Stimulated activated CD8-positive, alpha-beta memory T cell treated with anti-CD3 and anti-CD28 coated beads, Interleukin-7, amount 100 ng/mL, for 1 hour (primary cell): ENCODE measurements around the gene C3AR1.
A peak's percentile ranks its signal among the peaks of the same experiment; 100 is the strongest.
"Not testable (repeated sequence)": the region's sequence is repeated elsewhere in the genome, so short reads cannot be mapped to it uniquely, and the experiment has no call there.

Experiments used
- DNase-seq, 2 donors: peaks; one replicate each; pipeline ENCODE4 v3.0.0-alpha.2; 2020; ENCODE audit warnings: low read depth in 2 of 2

The C3AR1 gene

GRCh38 chr12:8065991-8066594 is at the start of gene C3AR1:
Gene C3AR1 (minus strand): TSS chr12:8066359. CDS start chr12:8060185, 6,174 bp downstream.
- DNase-seq: no peak

DNA sequence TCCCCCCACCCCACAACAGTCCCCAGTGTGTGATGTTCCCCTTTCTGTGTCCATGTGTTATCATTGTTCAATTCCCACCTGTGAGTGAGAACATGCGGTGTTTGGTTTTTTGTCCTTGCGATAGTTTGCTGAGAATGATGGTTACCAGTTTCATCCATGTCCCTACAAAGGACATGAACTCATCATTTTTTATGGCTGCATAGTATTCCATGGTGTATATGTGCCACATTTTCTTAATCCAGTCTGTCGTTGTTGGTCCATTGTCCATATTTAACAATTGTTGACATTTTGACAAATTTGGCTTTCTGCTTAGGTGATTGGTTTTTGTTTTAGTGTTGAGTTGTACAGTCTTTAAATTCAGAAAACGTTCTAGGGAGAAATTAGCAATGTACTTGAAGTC is 47.0 kb upstream of the C3AR1 start:
- not testable (repeated sequence) for DNase-seq

DNA sequence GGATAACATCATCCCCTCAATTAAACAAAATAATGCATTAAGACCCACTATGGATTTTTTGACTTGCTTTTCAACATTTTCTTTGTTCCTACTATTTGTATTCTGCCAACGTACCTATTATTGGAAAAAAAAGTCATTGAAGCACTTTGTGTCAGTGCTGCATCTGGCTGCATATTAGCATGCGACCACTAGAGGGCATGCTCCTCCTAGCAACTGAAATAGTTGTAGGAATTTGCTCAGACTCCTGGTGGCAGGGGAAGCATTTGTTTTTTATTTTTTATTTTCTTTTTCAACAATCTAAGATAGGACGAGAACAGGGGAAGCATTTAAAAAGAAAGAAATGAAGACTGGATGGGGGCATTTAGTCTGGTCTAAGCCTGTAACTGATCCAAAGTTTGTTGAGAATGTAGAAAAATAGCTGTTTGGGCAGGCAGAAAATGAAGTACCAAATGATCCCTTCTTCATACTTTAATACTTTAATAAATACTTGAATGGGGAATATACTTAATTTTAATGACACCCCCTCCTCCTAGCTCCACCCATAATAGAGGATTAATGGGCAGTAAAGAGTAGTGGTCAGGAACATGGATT is 42.7 kb upstream of the C3AR1 start:
- DNase-seq: peak; percentile 59 to 64

- DNase-seq: no peak
Measured at GRCh38 chr12:8099235-8099634, 33.1 kb upstream of the C3AR1 start.

- no peak for DNase-seq
Measured at GRCh38 chr12:8096281-8096915, 30.2 kb upstream of the C3AR1 start.

DNA sequence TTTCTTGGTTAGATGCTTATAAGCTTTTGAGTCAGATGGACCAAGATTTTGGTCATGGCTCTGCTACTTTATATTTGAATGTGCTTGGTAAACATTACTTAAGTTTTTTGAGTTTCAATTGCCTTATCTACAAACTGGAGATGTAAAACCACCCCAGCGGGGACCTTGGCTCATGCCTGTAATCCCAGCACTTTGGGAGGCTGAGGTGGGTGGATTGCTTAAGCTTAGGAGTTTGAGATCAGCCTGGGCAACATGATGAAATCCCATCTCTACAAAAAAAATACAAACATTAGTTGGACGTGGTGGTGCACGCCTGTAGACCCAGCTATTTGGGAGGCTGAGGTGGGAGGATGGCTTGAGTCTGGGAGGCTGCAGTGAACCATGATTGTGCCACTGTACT is 27.1 kb upstream of the C3AR1 start:
- no peak for DNase-seq

- DNase-seq: no peak
Measured at GRCh38 chr12:8089716-8090115, 23.6 kb upstream of the C3AR1 start.

DNA sequence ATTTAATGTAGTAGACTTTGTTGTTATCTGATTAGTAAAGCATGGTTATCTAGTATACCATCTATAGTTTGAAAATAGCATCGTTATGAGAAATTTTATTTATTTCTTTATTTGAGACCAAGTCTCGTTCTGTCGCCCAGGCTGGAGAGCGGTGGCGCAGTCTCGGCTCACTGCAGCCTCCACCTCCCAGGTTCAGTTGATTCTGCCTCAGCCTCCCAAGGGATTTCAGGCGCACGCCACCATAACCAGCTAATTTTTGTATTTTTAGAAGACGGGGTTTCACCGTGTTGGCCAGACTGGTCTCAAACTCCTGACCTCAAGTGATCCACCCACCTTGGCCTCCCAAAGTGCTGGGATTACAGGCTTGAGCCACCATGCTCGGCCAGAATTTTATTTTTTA is 23.1 kb upstream of the C3AR1 start:
- DNase-seq: not testable (repeated sequence)

GRCh38 chr12:8088574-8088973 is 22.4 kb upstream of the C3AR1 start:
- DNase-seq: no peak

DNA sequence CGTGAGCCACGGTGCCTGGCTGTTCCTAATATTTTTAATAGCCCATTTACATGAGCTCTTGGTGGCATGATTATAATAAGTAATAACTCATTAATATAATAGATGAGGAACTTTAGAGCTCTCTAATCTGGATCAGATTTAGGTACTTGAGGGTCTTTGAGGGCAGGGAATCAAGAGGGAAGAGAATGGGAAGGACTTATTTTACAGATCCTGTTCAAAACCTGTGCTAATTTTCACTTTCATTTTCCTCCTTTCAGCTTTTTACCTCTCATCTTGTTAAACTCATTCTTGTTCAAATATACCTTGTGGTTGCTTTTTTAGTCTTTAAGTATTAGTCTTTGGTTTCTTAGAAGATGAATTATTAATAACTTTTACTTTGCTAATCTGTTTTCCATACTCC is 21.5 kb upstream of the C3AR1 start:
- no peak for DNase-seq

DNA sequence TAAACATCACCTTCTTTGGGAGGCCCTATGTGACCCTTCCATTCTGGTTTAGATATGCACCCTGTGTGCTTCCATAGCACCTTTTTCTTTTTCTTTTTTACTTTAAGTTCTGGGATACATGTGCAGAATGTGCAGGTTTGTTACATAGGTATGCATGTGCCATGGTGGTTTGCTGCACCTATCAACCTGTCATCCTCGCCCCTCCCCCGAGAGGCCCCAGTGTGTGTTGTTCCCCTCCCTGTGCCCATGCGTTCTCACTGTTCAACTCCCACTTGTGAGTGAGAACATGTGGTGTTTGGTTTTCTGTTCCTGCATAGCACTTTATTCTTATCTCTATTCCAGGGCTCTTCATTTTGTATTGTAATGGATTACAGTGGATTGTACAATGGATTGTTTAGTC is 18.2 kb upstream of the C3AR1 start:
- DNase-seq: not testable (repeated sequence)

- DNase-seq: no peak
Measured at GRCh38 chr12:8082808-8083100, 16.6 kb upstream of the C3AR1 start.

GRCh38 chr12:8081251-8081920 is 15.2 kb upstream of the C3AR1 start:
- DNase-seq: no peak

DNA sequence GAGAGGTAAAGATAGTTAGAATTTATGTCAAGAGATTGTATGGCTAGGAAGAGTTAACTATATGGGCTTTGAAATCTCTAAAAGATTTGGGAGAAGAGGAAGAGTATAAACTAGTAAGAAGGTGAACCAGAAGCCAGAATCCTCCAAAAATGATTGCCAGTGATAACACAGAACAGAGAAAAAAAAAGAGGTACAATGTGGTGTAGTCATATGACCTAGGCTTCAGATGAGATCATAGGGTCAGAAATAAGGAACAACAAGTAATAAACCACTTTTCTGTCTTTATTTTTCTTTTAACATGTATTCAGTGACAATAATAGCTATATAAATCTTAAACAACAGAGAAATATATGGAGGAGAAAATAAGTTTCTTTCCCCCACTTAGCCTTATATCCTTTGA is 14.0 kb upstream of the C3AR1 start:
- no peak for DNase-seq

GRCh38 chr12:8078916-8079315 is 12.8 kb upstream of the C3AR1 start:
- no peak for DNase-seq

- no peak for DNase-seq
Measured at GRCh38 chr12:8078398-8078797, 12.2 kb upstream of the C3AR1 start.

DNA sequence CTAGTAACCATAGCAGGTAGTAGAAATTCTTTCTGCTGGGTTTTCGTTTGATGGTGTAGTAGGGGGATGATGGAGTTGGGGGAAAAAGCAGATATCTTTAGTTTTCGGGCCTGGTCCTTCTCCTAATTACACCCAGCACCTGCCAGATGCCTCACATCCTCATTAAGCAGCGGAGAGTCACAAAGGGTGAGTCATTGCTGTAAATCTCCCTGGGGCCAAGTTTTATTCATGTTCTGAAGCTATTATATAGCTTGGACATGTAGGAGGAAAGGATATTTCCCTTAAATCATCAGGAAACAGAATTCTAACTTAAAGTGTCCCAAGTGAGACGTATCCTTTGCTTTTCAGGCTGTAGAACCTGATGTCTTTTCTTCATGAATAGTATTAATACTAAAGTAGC is 11.0 kb upstream of the C3AR1 start:
- no peak for DNase-seq

DNA sequence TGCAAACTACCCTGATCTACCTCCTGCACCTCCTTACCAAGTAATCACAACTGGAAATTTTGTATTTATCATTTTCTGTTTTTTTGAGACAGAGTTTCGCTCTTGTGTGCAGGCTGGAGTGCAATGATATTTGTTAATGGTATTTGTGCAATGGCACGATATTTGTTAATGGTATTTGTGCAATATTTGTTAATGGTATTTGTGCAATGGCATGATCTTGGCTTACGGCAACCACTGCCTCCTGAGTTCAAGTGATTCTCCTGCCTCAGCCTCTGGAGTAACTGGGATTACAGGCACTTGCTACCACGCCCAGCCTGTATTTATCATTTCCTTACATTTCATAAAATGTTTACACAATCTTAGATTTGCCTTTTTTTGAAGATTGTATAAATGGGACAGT is 10.2 kb upstream of the C3AR1 start:
- DNase-seq: no peak

DNA sequence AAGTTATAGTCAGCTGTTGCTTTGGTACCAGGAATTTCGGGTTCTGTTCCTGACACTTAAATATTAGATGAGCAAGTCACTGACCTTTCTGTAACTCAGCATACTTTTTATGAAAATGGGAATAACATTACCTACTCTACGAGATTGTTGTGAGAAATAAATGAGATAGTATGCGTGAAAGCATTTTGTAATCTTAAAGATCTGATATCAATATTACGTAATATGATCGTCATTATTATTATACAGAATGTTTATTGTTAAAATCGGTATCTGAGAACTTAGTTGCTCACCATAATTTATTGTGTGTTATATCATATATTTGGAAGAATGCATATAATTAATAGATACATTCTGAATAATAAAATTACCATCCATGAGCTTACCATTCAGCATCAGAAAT is 9.8 kb upstream of the C3AR1 start:
- no peak for DNase-seq

GRCh38 chr12:8071820-8072219 is 5.7 kb upstream of the C3AR1 start:
- DNase-seq: not testable (repeated sequence)

DNA sequence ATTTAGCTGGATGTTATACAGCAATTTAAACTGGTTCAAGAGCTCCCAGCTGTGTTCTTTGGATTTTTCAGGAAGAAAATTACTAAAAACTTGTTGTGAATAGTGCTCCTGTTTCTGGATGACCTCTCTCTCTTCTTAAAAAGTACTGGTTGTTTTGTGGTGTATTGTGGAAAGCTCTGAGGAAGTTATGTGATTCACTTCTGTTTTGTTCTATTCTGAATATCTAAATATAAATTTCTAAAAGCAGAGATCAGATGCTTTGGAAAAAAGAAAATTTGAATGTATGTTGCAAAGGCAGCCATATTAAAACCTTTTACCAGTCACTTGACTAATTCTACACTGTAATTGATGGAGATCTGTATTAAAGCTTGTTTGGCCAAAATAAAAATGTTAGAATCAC is 3.4 kb upstream of the C3AR1 start:
- no peak for DNase-seq

- DNase-seq: no peak
Measured at GRCh38 chr12:8064131-8064530, 2.0 kb downstream of the C3AR1 start.

DNA sequence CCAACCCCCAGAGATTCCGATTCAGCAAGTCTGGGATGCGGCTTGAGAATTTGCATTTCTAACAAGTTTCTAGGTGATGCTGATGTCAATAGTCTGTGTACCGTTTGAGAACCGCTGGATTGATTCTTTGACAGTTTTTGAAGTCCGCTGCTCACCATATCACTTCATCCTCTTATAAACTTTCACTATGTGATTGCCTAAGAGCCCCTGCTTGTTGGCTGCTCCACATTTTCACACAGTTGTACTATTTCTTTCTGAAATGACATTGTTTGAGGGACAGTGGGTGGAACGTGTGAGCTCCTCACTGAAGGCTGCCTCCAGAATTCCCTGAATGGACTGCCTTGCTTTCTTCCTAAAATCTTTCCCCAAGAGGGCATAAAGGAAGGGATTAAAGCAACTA is 7.7 kb downstream of the C3AR1 start:
- DNase-seq: no peak
